ENCODE measurements around the gene SHB. TPM values are rescaled to one million over a fixed set of nuclear protein-coding genes. Genes with fewer than 3 reads are reported as not detected.
A peak's percentile ranks its signal among the peaks of the same experiment; 100 is the strongest.

Gene SHB
- total and polyA plus RNA-seq, 2 donors (not counting 3 experiments of a cell fraction or from before 2014, with no cell fraction given) = 13.4 to 24.9 TPM

GRCh38 chr9:38066197-38066913 lies 2.7 kb downstream of the SHB start:
- no peak for TF ChIP-seq POLR2A (IDR thresholded peaks at IDR 0.05; ENCODE audit: low read depth, low read length)
- TF ChIP-seq CTCF (IDR thresholded peaks at IDR 0.05; ENCODE audit: extremely low read depth in 1 of 2, insufficient read depth in 1 of 2, low read depth in 1 of 2, low read length in 2 of 2) = peak in 1 of 2 donors; percentile 4
- TF ChIP-seq MAX (IDR thresholded peaks at IDR 0.05; ENCODE audit: insufficient read depth, insufficient read length) = no peak
- H3K9ac ChIP-seq (replicated peaks; ENCODE audit: extremely low read depth, insufficient read depth, low read length) = peak overlapping the region; percentile 97
- ChIA-PET POLR2A (interaction anchor here (1.1 to 1.5 kb wide), 2 partner anchors 19 to 153 kb away, joined by 4 to 5 read pairs; no protein-coding TSS in a partner anchor), CTCF (interaction anchor here (1.0 to 5.6 kb wide), 9 partner anchors 19 to 151 kb away, joined by 3 to 82 read pairs (median 5); no protein-coding TSS in a partner anchor)
- FAIRE-seq = peak; percentile 50
- peak overlapping the region; percentile 52 to 76 (median 59) for H3K4me3 ChIP-seq (replicated peaks in 1 of 3; ENCODE audit: insufficient read depth in 1 of 3, low read depth in 1 of 3, low read length in 3 of 3)
- peaks cover 56% of the 10 kb centered on the region for H3K4me1 ChIP-seq (ENCODE audit: control insufficient read depth, extremely low read depth, insufficient read depth, low read length)
- H3K27me3 ChIP-seq (ENCODE audit: control insufficient read depth in 2 of 2, insufficient read depth in 2 of 2, low read length in 2 of 2) = no peaks in the 10 kb centered on the region
- intact Hi-C loops (cut with micrococcal nuclease) (loop anchor here (2.0 to 5.0 kb wide), 2 partner anchors 48 to 99 kb away; no protein-coding TSS in a partner anchor), dilution Hi-C loops (cut with MboI; ENCODE audit: extremely low pct_ligation_motif_present, low sequenced_read_pairs) (no loop called here)
- TSS peak; percentile 20 for BruUV-seq (replicated peaks)
- peak overlapping the region; percentile 70 for H3K4me2 ChIP-seq (ENCODE audit: insufficient read depth, low read length)
- H3K79me2 ChIP-seq (ENCODE audit: control insufficient read depth, insufficient read depth, low read length) = peaks cover 72% of the 10 kb centered on the region
- H3K27ac ChIP-seq (ENCODE audit: insufficient read depth, low read depth, low read length) = peak overlapping the region; percentile 92
- H3K9me3 ChIP-seq (replicated peaks; ENCODE audit: control insufficient read depth, insufficient read depth, low read length) = no peaks in the 10 kb centered on the region
- H4K20me1 ChIP-seq (replicated peaks; ENCODE audit: control insufficient read depth, extremely low read depth, insufficient read depth, low read length) = no peaks in the 10 kb centered on the region
- H3K36me3 ChIP-seq (ENCODE audit: control insufficient read depth in 2 of 2, extremely low read depth in 1 of 2, insufficient read depth in 2 of 2, low read length in 2 of 2) = no peaks in the 10 kb centered on the region
- DNase-seq (ENCODE audit: low read depth, low spot score) = no peak
- H3K9me1 ChIP-seq (replicated peaks; ENCODE audit: control insufficient read depth, extremely low read depth, insufficient read depth, low read length) = no peaks in the 10 kb centered on the region
- H2AFZ ChIP-seq (ENCODE audit: low read depth, low read length) = no peak overlapping the region

All from endothelial cell of umbilical vein (primary cell).